COLO668 (cell line): ENCODE data around the gene B4GALT5.

Experiments
- DNase-seq: peaks from one replicate; lab custom pipeline; 2025; ENCODE audit not compliant: unreplicated experiment; lab: John Stamatoyannopoulos, UW

B4GALT5 gene

GRCh38 chr20:49587111-49587570, 126.5 kb downstream of the B4GALT5 start:
- no peak for DNase-seq

- DNase-seq: no peak
Measured at GRCh38 chr20:49585585-49586245, 128.0 kb downstream of the B4GALT5 start.

GRCh38 chr20:49584418-49585382, 129.0 kb downstream of the B4GALT5 start:
- DNase-seq: no peak

- DNase-seq: peak; percentile 82
Measured at GRCh38 chr20:49583669-49584417, 129.8 kb downstream of the B4GALT5 start.

- no peak for DNase-seq
Measured at GRCh38 chr20:49583343-49583668, 130.4 kb downstream of the B4GALT5 start.
